ENCODE results near the gene SLC6A7. TPM values are rescaled to one million over a fixed set of nuclear protein-coding genes. Genes with fewer than 3 reads are reported as not detected.

Gene SLC6A7
- total RNA-seq, 4 donors from 2014 or later, result not detected

- 48% methylated on average over 5 of the region's 6 CpGs; no CpG with 5 or more reads in 1 of the 2 donors for WGBS, 2 donors (ENCODE audit: low coverage in 1 of 2)
- Histone ChIP-seq H3K4me3 (no peak overlapping the region), H3K4me1 (peaks cover 0 to 23% (median 3%) of the 10 kb centered on the region in 3 donors), H3K27me3 (peaks cover 9% of the 10 kb centered on the region), H3K27ac (peak overlapping the region in 2 of 4 donors; percentile 10 to 13), H3K36me3 (no peaks in the 10 kb centered on the region), H3K9me3 (no peaks in the 10 kb centered on the region)
- ATAC-seq, result no peak
- TF ChIP-seq, protein P1, sequence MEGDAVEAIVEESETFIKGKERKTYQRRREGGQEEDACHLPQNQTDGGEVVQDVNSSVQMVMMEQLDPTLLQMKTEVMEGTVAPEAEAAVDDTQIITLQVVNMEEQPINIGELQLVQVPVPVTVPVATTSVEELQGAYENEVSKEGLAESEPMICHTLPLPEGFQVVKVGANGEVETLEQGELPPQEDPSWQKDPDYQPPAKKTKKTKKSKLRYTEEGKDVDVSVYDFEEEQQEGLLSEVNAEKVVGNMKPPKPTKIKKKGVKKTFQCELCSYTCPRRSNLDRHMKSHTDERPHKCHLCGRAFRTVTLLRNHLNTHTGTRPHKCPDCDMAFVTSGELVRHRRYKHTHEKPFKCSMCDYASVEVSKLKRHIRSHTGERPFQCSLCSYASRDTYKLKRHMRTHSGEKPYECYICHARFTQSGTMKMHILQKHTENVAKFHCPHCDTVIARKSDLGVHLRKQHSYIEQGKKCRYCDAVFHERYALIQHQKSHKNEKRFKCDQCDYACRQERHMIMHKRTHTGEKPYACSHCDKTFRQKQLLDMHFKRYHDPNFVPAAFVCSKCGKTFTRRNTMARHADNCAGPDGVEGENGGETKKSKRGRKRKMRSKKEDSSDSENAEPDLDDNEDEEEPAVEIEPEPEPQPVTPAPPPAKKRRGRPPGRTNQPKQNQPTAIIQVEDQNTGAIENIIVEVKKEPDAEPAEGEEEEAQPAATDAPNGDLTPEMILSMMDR (IDR thresholded peaks at IDR 0.05), result no peak
- TF ChIP-seq POLR2AphosphoS5 (IDR thresholded peaks at IDR 0.05), result no peak
- TF ChIP-seq EP300 (IDR thresholded peaks at IDR 0.05), result no peak
- TF ChIP-seq POLR2A (IDR thresholded peaks at IDR 0.05), result no peak
Observed at GRCh38 chr5:150213530-150213929, 23.7 kb downstream of the SLC6A7 start.

DNA sequence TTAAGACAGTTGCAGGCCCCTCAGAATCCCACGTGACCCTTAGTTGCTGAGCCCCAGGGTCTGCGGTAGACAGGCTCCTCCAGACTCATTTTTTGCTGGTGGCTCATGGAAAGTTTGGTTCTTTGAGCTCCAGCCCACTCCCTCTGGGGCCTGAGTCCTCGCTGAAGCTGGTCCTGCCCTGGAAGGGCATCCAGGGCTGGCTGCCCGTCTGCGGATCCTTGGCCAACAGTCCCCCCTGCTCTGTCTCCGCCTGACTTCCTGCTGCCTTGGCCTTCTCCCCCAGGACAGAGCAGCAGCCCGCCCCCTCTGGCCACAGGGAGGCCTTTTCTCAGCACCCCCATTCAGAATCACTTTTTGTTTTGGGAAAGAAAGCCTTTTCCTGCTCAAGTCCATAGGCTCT, 24.4 kb downstream of the SLC6A7 start:
- TF ChIP-seq, protein P1 (IDR thresholded peaks at IDR 0.05), result no peak
- TF ChIP-seq POLR2AphosphoS5 (IDR thresholded peaks at IDR 0.05) (no peak), EP300 (IDR thresholded peaks at IDR 0.05) (no peak), POLR2A (IDR thresholded peaks at IDR 0.05) (no peak)
- ATAC-seq, result peak; percentile 20
- 30 to 80% methylated on average over 1 to 2 of the region's 7 CpGs for WGBS, 2 donors (ENCODE audit: low coverage in 1 of 2)

GRCh38 chr5:150215979-150216944, 26.4 kb downstream of the SLC6A7 start:
- TF ChIP-seq POLR2AphosphoS5 (IDR thresholded peaks at IDR 0.05), result no peak
- TF ChIP-seq, protein P1 (IDR thresholded peaks at IDR 0.05), result no peak
- H3K4me1 ChIP-seq, result peaks cover 0 to 25% (median 3%) of the 10 kb centered on the region in 3 donors
- WGBS, 2 donors (ENCODE audit: low coverage in 1 of 2), result 74 to 86% methylated on average over 6 to 7 of the region's 10 CpGs
- no peaks in the 10 kb centered on the region for H3K9me3 ChIP-seq
- ATAC-seq, result no peak
- H3K27ac ChIP-seq, result no peak overlapping the region
- H3K27me3 ChIP-seq, result peaks cover 4% of the 10 kb centered on the region
- no peak overlapping the region for H3K4me3 ChIP-seq
- H3K36me3 ChIP-seq, result no peaks in the 10 kb centered on the region

More for the DNA sequence above, 24.4 kb downstream of the SLC6A7 start:
- H3K4me1 ChIP-seq, result peaks cover 0 to 25% (median 3%) of the 10 kb centered on the region in 3 donors
- peaks cover 4% of the 10 kb centered on the region for H3K27me3 ChIP-seq
- H3K4me3 ChIP-seq, result no peak overlapping the region
- H3K27ac ChIP-seq, result peak overlapping the region in 2 of 4 donors; percentile 13 to 47
- no peaks in the 10 kb centered on the region for H3K36me3 ChIP-seq
- no peaks in the 10 kb centered on the region for H3K9me3 ChIP-seq

GRCh38 chr5:150217038-150217437, 27.2 kb downstream of the SLC6A7 start:
- Histone ChIP-seq H3K36me3 (no peaks in the 10 kb centered on the region), H3K27ac (no peak overlapping the region), H3K4me1 (peaks cover 0 to 25% (median 3%) of the 10 kb centered on the region in 3 donors), H3K4me3 (no peak overlapping the region), H3K27me3 (peaks cover 4% of the 10 kb centered on the region), H3K9me3 (no peaks in the 10 kb centered on the region)
- 94% methylated on average over 2 of the region's 2 CpGs; no CpG with 5 or more reads in 1 of the 2 donors for WGBS, 2 donors (ENCODE audit: low coverage in 1 of 2)
- TF ChIP-seq, protein P1 (IDR thresholded peaks at IDR 0.05), result no peak
- TF ChIP-seq POLR2AphosphoS5 (IDR thresholded peaks at IDR 0.05) (no peak), POLR2A (IDR thresholded peaks at IDR 0.05) (no peak), EP300 (IDR thresholded peaks at IDR 0.05) (no peak)
- ATAC-seq, result no peak

Measured in gastroesophageal sphincter (tissue), 4 donors.